HCT116 (cell line): ENCODE data around the gene ADK. TPM values are rescaled to one million over a fixed set of nuclear protein-coding genes. Genes with fewer than 3 reads are reported as not detected.

Source experiments
- CBX3 ChIP-seq: IDR thresholded peaks from 2 replicates; pipeline ENCODE4 v1.6.1; 2012; ENCODE audit warnings: low read depth
- EZH2 ChIP-seq: fragments of 200-600 bp; sonication (generic); IDR thresholded peaks from 2 replicates; pipeline ENCODE4 v1.6.1; 2017; ENCODE audit warnings: antibody characterized with exemption, mixed run types
- MAX ChIP-seq: IDR thresholded peaks from 2 replicates; pipeline ENCODE4 v1.6.1; 2012
- POLR2A ChIP-seq: IDR thresholded peaks from 2 replicates; pipeline ENCODE4 v1.7.0; 2011; ENCODE audit warnings: borderline replicate concordance; ENCODE audit not compliant: insufficient read depth, insufficient read length; ENCODE audit errors: extremely low read depth
- SP1 ChIP-seq: IDR thresholded peaks from 2 replicates; pipeline ENCODE4 v1.6.1; 2012; ENCODE audit warnings: low read depth
- YY1 ChIP-seq: IDR thresholded peaks from 2 replicates; pipeline ENCODE4 v1.6.1; 2011; ENCODE audit warnings: low read length, low read depth, moderate library complexity, mild to moderate bottlenecking; ENCODE audit not compliant: insufficient replicate concordance; ENCODE audit errors: extremely low read depth
- ZFX ChIP-seq: fragments of 450-650 bp; IDR thresholded peaks from 2 replicates; pipeline ENCODE4 v1.6.1; 2017
- total RNA-seq: library from RNA; stranded (reverse); gene quantifications from one replicate; pipeline ENCODE4 v1.2.1, GENCODE V29; 2021; ENCODE audit not compliant: unreplicated experiment
- TF ChIP-seq, protein P1 (sequence below): IDR thresholded peaks from 2 replicates; pipeline ENCODE4 v1.6.1; 2012; ENCODE audit warnings: low read depth
- TF ChIP-seq, protein P2 (sequence below), 3 experiments: fragments of 200-600 bp in 1 of 3; sonication (generic) in 1 of 3; IDR thresholded peaks in 2 of 3; conservative IDR thresholded peaks in 1 of 3; 2 replicates each; pipeline ENCODE4 v1.5.1; 2012 to 2017; ENCODE audit warnings: low read depth in 2 of 3, low read length in 2 of 3, antibody characterized with exemption in 1 of 3, borderline replicate concordance in 1 of 3, control low read depth in 1 of 3, mild to moderate bottlenecking in 1 of 3, mixed read lengths in 1 of 3, mixed run types in 1 of 3, moderate library complexity in 1 of 3; ENCODE audit not compliant: insufficient read depth in 1 of 3

ADK gene
- total RNA-seq, 1 experiment from 2014 or later: 55.0 TPM

GRCh38 chr10:74227697-74228424 is 76.8 kb downstream of the ADK start (continued):
- TF ChIP-seq, protein P1, sequence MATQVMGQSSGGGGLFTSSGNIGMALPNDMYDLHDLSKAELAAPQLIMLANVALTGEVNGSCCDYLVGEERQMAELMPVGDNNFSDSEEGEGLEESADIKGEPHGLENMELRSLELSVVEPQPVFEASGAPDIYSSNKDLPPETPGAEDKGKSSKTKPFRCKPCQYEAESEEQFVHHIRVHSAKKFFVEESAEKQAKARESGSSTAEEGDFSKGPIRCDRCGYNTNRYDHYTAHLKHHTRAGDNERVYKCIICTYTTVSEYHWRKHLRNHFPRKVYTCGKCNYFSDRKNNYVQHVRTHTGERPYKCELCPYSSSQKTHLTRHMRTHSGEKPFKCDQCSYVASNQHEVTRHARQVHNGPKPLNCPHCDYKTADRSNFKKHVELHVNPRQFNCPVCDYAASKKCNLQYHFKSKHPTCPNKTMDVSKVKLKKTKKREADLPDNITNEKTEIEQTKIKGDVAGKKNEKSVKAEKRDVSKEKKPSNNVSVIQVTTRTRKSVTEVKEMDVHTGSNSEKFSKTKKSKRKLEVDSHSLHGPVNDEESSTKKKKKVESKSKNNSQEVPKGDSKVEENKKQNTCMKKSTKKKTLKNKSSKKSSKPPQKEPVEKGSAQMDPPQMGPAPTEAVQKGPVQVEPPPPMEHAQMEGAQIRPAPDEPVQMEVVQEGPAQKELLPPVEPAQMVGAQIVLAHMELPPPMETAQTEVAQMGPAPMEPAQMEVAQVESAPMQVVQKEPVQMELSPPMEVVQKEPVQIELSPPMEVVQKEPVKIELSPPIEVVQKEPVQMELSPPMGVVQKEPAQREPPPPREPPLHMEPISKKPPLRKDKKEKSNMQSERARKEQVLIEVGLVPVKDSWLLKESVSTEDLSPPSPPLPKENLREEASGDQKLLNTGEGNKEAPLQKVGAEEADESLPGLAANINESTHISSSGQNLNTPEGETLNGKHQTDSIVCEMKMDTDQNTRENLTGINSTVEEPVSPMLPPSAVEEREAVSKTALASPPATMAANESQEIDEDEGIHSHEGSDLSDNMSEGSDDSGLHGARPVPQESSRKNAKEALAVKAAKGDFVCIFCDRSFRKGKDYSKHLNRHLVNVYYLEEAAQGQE: no peak
- TF ChIP-seq POLR2A (no peak), EZH2 (no peak), MAX (no peak), SP1 (0 out of 2 replicates have a peak, but pooled peaks have one; percentile 11), CBX3 (no peak), YY1 (no peak), ZFX (no peak)
- TF ChIP-seq, protein P2, sequence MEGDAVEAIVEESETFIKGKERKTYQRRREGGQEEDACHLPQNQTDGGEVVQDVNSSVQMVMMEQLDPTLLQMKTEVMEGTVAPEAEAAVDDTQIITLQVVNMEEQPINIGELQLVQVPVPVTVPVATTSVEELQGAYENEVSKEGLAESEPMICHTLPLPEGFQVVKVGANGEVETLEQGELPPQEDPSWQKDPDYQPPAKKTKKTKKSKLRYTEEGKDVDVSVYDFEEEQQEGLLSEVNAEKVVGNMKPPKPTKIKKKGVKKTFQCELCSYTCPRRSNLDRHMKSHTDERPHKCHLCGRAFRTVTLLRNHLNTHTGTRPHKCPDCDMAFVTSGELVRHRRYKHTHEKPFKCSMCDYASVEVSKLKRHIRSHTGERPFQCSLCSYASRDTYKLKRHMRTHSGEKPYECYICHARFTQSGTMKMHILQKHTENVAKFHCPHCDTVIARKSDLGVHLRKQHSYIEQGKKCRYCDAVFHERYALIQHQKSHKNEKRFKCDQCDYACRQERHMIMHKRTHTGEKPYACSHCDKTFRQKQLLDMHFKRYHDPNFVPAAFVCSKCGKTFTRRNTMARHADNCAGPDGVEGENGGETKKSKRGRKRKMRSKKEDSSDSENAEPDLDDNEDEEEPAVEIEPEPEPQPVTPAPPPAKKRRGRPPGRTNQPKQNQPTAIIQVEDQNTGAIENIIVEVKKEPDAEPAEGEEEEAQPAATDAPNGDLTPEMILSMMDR (IDR thresholded peaks at IDR 0.05 in 2 of 3, conservative IDR thresholded peaks at IDR 0.05 in 1 of 3; ENCODE audit: borderline replicate concordance in 1 of 3, insufficient read depth in 1 of 3, low read depth in 2 of 3, low read length in 2 of 3): no peak
